KMS-11 (cell line): ENCODE results near the gene FAM53C.
"Not testable (repeated sequence)": the region's sequence is repeated elsewhere in the genome, so short reads cannot be mapped to it uniquely, and the experiment has no call there.

ENCODE experiments used
- H2AFZ ChIP-seq: fragments of 200-600 bp; sonication (generic); 2 replicates; pipeline ENCODE4 v1.6.1; 2016; ENCODE audit warnings: antibody characterized with exemption, mixed run types, low read depth
- H3K27ac ChIP-seq: fragments of 200-600 bp; sonication (generic); 2 replicates; pipeline ENCODE4 v1.6.1; 2016; ENCODE audit warnings: mild to moderate bottlenecking, mixed run types
- H3K27me3 ChIP-seq: fragments of 200-600 bp; sonication (generic); 2 replicates; pipeline ENCODE4 v1.6.1; 2017; ENCODE audit warnings: mild to moderate bottlenecking, low read depth, mixed run types, moderate library complexity; ENCODE audit not compliant: insufficient read depth
- H3K36me3 ChIP-seq: fragments of 200-600 bp; sonication (generic); 2 replicates; pipeline ENCODE4 v1.6.1; 2017; ENCODE audit warnings: mild to moderate bottlenecking, mixed run types; ENCODE audit not compliant: insufficient read depth
- H3K4me1 ChIP-seq: fragments of 200-600 bp; sonication (generic); 2 replicates; pipeline ENCODE4 v1.6.1; 2016; ENCODE audit warnings: mild to moderate bottlenecking, low read depth, mixed run types; ENCODE audit not compliant: poor library complexity, severe bottlenecking
- H3K4me2 ChIP-seq: fragments of 200-600 bp; sonication (generic); 2 replicates; pipeline ENCODE4 v1.7.0; 2016; ENCODE audit warnings: mild to moderate bottlenecking, mixed run types
- H3K4me3 ChIP-seq: fragments of 200-600 bp; sonication (generic); IDR thresholded peaks from 2 replicates; pipeline ENCODE4 v1.6.1; 2017; ENCODE audit warnings: low read depth, low read length, mixed read lengths; ENCODE audit not compliant: insufficient read depth
- H3K79me2 ChIP-seq: fragments of 200-600 bp; sonication (generic); 2 replicates; pipeline ENCODE4 v1.6.1; 2016; ENCODE audit warnings: low read depth, mixed run types; ENCODE audit not compliant: insufficient read depth
- H3K9ac ChIP-seq: fragments of 200-600 bp; sonication (generic); 2 replicates; pipeline ENCODE4 v1.6.1; 2016; ENCODE audit warnings: mild to moderate bottlenecking, mixed run types
- H4K20me1 ChIP-seq: fragments of 200-600 bp; sonication (generic); 2 replicates; pipeline ENCODE4 v1.6.1; 2016; ENCODE audit warnings: mild to moderate bottlenecking, mixed run types; ENCODE audit not compliant: insufficient read depth
- TF ChIP-seq, protein P1 (sequence below): fragments of 200-600 bp; sonication (generic); conservative IDR thresholded peaks from 2 replicates; pipeline ENCODE4 v1.6.1; 2017; ENCODE audit warnings: low read depth, mild to moderate bottlenecking, antibody characterized with exemption, low read length, moderate library complexity, mixed read lengths

The FAM53C gene

GRCh38 chr5:138315751-138316278 is 22.3 kb upstream of the FAM53C start:
- TF ChIP-seq, protein P1, sequence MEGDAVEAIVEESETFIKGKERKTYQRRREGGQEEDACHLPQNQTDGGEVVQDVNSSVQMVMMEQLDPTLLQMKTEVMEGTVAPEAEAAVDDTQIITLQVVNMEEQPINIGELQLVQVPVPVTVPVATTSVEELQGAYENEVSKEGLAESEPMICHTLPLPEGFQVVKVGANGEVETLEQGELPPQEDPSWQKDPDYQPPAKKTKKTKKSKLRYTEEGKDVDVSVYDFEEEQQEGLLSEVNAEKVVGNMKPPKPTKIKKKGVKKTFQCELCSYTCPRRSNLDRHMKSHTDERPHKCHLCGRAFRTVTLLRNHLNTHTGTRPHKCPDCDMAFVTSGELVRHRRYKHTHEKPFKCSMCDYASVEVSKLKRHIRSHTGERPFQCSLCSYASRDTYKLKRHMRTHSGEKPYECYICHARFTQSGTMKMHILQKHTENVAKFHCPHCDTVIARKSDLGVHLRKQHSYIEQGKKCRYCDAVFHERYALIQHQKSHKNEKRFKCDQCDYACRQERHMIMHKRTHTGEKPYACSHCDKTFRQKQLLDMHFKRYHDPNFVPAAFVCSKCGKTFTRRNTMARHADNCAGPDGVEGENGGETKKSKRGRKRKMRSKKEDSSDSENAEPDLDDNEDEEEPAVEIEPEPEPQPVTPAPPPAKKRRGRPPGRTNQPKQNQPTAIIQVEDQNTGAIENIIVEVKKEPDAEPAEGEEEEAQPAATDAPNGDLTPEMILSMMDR, result no peak
- no peaks in the 10 kb centered on the region for H3K27me3 ChIP-seq
- no peaks in the 10 kb centered on the region for H4K20me1 ChIP-seq
- H3K79me2 ChIP-seq, result no peaks in the 10 kb centered on the region
- no peak overlapping the region for H3K27ac ChIP-seq
- H2AFZ ChIP-seq, result no peak overlapping the region
- H3K4me2 ChIP-seq, result no peak overlapping the region
- no peak overlapping the region for H3K9ac ChIP-seq
- H3K36me3 ChIP-seq, result no peaks in the 10 kb centered on the region
- no peaks in the 10 kb centered on the region for H3K4me1 ChIP-seq
- H3K4me3 ChIP-seq, result no peak overlapping the region

DNA sequence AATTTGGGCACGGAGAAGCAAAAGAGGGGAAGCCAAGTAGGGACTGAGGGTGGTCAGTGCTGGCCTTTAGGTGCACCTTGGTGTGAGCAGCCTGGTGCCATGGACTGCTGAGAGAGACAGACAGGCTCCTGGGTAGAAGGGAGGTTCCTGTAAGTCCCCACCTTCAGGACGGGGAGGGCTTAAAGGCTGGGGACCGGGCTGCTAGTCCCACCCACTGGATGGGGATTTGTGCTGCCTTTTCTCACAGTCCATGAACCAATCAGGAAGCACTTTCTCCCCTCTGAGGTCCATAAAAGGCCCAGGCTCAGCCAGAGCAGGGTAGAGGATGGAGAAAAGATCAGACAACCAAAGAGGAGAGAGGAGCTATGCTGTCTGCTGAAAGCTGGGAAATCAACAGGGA is 21.7 kb upstream of the FAM53C start:
- H4K20me1 ChIP-seq, result no peaks in the 10 kb centered on the region
- H3K27ac ChIP-seq, result no peak overlapping the region
- H3K36me3 ChIP-seq, result no peaks in the 10 kb centered on the region
- H2AFZ ChIP-seq, result no peak overlapping the region
- no peaks in the 10 kb centered on the region for H3K4me1 ChIP-seq
- no peak overlapping the region for H3K4me3 ChIP-seq
- H3K27me3 ChIP-seq, result no peaks in the 10 kb centered on the region
- no peaks in the 10 kb centered on the region for H3K79me2 ChIP-seq
- TF ChIP-seq, protein P1, result no peak
- no peak overlapping the region for H3K4me2 ChIP-seq
- H3K9ac ChIP-seq, result no peak overlapping the region

DNA sequence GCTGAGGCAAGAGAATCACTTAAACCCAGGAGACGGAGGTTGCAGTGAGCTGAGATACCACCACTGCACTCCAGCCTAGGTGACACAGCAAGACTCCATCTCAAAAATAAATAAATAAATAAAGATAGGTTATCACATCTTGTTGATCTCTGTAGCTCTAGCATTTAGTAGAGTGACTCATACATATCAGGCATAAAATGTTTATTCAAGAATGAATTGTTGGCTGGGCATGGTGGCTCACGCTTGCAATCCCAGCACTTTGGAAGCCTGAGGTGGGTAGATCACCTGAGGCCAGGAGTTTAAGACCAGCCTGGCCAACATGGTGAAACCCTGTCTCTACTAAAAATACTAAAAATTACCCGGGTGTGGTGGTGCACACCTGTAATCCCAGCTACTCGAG is 19.9 kb upstream of the FAM53C start:
- H3K9ac ChIP-seq, H2AFZ ChIP-seq, H3K4me3 ChIP-seq, H3K36me3 ChIP-seq, H3K4me2 ChIP-seq, H3K79me2 ChIP-seq, H4K20me1 ChIP-seq, H3K4me1 ChIP-seq, H3K27ac ChIP-seq, H3K27me3 ChIP-seq: not testable (repeated sequence)

- H3K27ac ChIP-seq, result peak overlapping the region; percentile 59
- TF ChIP-seq, protein P1, result no peak
- no peaks in the 10 kb centered on the region for H4K20me1 ChIP-seq
- peak overlapping the region; percentile 76 for H3K4me2 ChIP-seq
- H3K4me1 ChIP-seq, result peaks cover 24% of the 10 kb centered on the region
- no peaks in the 10 kb centered on the region for H3K36me3 ChIP-seq
- peak overlapping the region; percentile 91 for H2AFZ ChIP-seq
- H3K9ac ChIP-seq, result peak overlapping the region; percentile 65
- peaks cover 14% of the 10 kb centered on the region; the same call in 1 of the 2 replicates for H3K79me2 ChIP-seq
- peak overlapping the region; percentile 84 for H3K4me3 ChIP-seq
- H3K27me3 ChIP-seq, result no peaks in the 10 kb centered on the region
Measured at GRCh38 chr5:138330813-138331448, 7.1 kb upstream of the FAM53C start.
